ENCODE measurements around the gene CYP1A2.
"Not testable (repeated sequence)": the region's sequence is repeated elsewhere in the genome, so short reads cannot be mapped to it uniquely, and the experiment has no call there.

Gene CYP1A2, protein sequence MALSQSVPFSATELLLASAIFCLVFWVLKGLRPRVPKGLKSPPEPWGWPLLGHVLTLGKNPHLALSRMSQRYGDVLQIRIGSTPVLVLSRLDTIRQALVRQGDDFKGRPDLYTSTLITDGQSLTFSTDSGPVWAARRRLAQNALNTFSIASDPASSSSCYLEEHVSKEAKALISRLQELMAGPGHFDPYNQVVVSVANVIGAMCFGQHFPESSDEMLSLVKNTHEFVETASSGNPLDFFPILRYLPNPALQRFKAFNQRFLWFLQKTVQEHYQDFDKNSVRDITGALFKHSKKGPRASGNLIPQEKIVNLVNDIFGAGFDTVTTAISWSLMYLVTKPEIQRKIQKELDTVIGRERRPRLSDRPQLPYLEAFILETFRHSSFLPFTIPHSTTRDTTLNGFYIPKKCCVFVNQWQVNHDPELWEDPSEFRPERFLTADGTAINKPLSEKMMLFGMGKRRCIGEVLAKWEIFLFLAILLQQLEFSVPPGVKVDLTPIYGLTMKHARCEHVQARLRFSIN

DNA sequence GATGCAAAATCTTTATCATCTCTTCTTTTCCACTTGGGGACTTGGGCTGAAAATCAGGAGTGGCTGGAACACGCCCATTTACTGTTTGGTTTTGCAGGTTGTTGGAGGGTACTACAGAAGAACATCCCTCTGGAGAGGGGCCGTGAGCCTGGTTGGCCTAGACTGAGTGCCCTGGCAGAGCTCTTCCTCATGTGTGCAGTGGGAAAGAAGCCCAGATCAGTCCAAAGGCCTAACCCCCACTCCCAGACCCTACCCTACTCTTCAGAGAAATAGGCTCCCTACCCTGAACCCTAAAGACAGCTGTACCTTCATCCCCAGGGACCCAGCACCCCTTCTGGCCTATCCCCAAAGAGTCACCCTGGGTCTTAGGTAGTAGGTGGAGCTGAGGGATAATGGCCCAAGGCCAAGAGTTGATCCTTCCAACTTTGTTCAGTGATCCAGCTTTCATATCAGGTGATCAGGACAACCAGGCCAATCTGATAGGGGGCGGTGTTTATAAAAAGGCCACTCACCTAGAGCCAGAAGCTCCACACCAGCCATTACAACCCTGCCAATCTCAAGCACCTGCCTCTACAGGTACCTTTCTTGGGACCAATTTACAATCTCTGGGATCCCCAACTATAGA lies at the start of gene CYP1A2:
TSS of gene CYP1A2 (plus strand) at position 524 of the 625 bp plus-strand sequence. CDS start 894 bp downstream, outside the sequence.
- no peak for DNase-seq

DNA sequence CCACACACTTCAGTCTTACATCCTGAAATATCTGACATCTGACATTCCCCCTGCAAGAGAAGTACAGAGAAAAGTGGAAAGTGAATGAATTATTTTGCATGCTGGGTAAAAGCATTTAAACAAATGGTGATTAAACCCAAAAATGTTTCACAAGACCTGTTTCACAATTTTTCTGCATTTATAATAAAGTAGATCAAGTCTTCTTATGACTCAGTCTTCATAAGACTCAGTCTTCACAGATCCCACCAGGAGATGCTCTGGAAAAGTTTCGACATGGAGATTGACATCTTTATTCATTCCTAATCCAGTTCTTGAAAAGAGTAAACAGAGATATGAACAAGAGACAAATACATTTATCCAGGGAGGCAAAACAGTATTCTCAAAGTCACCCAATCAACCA lies 39.6 kb upstream of the CYP1A2 start:
- DNase-seq = no peak

DNA sequence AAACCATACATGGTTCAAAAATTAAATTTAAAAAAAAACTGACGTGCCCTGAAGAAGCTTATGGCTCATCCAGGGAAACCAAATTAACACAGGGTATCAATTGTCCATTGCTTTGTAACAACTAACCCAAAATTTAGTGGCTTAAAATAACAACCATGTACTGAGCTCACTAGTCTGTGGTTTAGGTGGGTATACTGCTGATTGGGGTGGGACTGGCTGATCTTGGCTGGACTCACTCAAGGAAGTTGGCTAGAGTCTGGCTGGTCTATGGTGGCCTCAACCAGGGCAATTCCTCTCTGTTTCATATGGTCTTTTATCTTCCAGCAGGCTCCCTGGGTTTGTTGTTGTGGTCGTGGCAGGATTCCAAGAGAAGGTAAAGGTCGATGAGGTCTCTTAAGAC lies 38.8 kb upstream of the CYP1A2 start:
- DNase-seq = no peak

DNA sequence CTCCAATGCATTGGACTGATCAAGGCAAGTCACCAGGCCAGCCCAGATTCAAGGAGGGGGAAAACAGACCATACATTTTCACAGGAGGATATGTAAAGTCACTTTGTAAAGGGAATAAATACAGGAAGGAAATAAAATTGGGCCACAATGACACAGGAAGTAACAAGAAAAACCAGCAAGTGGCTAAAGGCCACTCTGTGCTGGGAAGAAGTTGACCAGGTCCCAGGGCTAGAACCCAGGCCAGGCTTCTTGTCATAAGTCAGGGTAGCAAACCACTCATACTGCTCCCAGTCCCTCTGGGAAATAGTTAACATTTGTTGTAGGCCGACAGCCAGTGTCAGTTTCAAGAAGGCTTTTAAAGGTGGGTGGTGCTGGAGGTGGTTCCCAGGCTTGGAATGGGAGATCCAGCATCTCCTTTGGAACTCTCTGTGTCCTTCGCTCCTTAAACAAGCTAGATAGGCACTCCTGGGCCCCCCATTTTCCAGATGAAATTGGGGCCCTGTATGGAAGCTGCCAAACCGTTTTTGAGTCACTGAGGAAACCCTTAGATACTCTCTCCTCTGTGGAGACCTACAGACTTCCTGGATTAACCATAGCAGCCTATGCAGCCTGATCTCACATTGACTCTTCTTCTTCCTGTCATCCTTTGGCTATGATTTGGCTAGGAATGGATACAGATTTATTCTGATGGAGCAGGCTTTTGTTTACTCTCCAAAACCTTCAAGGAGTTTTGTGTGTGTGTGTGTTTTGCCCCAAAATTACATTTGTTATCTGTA lies 38.1 kb upstream of the CYP1A2 start:
- DNase-seq = no peak

DNA sequence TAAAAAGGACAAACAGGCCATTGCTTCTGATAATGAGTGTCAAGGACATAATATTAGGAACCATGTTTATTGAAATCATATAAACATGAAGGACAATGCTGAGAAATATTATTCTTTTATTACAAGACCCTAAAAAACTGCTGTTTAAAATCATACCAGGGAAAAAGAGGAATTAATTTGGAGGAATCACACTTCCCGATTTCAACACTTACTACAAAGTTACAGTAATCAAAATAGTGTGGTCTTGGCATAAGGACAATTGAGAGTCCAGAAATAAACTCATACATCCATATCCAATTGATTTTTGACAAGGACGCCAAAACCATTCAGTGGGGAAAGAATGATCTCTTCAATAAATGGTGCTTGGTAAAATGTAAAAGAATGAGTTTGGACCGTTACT lies 36.3 kb upstream of the CYP1A2 start:
- DNase-seq = no peak

DNA sequence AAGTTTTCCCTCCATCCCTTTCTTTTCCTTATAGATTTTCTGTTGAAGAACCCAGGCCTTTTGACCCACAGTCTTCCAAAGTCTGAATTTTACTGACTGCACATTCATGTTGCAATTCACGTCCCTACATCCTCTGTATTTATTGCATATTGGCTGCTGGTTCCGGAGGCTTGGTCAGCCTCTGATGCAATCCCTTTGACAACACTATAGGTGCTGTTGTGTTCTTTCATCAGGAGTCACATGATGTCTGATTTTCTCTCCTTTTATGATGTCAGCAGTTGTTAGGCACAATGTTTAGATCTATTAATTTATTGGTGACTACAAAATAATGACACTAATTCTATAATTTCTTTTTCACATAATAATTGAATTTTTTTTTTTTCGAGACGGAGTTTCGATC lies 32.0 kb upstream of the CYP1A2 start:
- DNase-seq = no peak

DNA sequence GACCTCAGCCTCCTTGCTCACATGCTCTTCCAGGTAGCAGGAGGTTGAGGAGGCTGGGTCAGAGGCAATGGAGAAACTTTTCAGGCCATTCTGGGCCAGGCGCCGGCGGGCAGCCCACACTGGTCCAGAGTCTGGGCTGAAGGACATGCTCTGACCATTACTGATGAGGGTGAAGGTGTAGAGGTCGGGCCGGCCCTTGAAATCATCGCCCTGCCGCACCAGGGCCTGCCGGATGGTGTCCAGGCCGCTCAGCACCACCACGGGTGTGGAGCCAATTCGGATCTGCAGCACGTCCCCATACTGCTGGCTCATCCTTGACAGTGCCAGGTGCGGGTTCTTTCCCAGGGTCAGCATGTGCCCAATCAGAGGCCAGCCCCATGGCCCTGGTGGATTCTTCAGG lies 26.1 kb upstream of the CYP1A2 start:
- no peak for DNase-seq

DNA sequence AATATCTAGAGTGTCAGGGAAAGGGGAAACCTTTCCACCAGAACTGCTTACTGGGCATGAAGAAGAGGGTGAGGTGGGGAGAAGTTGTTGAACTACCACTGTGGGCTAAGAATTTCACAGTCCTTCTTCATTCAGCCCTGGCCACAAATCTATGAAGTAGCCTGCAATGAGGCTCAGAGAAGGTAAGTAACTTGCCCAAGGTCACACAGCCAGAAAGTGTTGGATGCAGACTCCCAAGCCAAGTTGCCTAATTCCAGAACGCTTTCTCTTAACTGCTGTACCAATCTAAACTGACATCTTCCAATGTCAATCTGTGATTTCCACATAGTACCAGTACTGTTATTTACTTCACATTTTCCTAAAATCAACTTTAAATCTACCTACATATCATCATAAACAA lies 25.5 kb upstream of the CYP1A2 start:
- DNase-seq = no peak

DNA sequence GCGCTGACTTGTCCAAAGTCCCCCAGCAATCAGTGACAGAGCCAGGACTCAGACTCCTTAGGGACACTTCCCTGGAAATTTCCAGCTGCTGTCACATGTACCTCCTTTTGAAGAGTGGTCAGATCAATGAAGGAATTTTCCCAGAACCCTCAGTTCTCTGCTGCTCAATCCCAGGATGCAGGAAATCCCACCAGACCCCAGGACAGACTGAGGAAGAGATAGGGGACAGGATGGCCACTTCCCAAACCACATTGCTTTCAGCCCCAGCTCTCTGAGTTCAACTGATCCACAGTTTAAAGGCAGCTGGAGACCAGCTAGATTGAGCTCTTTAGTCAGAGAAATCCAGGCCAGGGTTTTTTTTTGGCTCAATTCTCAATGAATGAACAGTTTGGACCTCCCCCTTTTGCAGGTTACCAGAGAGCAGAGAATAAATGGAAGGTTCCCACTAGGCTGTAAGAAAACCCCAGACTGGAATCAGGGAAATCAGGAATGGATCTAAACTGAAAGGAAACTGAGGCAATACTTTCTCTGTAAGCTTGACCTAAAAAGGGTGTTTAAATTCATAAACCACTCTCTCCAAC lies 24.8 kb upstream of the CYP1A2 start:
- DNase-seq = peak; percentile 79

DNA sequence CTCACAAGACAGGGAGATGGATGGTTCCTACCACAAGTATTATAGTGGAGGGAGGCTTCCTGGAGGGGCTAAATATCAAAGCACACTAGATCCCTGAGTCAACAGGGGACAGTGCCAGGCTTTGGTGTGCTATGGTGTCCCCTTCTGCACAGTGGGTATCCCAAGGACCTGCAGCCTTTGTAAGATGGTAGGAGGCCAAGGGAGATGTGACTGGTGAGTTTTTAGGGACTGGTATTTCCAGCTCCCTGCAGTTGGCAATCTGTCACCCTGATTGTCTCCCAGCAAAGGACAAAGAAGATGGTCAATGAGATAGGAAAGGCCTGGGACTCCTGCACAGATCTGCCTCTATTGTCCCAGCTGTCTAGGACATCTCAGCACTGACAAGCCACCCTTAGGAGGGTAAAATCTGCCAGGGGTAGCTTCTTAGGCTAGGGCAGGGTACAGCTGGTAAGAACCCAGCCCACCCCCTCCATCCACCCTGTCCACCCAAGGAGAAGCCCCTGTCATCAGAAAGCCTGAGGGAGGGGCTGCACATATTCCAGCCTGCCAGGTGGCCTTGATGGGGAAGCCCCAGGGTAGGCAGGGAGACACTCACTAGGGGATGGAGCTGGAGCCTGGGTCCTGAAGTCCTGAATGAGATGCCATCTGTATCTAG lies 23.9 kb upstream of the CYP1A2 start:
- DNase-seq = no peak

DNA sequence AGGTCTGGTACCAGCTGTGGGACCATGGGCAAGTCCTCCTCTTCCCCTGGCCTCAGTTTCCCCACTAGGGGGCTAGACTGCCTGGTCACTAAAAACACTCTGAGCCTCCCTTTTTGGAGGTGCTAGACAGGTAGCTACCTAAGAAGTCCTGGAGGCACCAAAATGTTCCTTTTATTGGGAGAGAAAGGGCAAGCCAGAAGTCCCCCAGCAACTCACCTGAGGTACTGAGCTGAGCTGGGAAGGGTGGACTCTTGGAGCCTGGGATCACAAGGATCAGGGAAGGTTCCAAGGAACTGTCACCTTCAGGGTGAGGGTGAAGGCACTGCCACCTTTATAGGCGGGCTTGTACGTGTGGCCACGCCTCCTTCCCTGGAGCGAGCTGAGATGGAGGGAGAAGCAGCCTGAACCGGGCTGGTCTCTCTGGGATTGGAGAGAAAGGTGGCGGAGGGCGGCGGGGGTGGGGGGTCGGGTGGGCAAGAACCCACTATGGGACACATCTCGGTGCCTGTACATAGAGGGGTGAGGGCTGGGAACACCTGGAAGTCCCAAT lies 23.3 kb upstream of the CYP1A2 start, which contains the start of gene CYP1A1:
TSS of gene CYP1A1 (minus strand) at position 304 of the 550 bp plus-strand sequence. CDS start 2,431 bp downstream, outside the sequence.
- DNase-seq = peak; percentile 51

DNA sequence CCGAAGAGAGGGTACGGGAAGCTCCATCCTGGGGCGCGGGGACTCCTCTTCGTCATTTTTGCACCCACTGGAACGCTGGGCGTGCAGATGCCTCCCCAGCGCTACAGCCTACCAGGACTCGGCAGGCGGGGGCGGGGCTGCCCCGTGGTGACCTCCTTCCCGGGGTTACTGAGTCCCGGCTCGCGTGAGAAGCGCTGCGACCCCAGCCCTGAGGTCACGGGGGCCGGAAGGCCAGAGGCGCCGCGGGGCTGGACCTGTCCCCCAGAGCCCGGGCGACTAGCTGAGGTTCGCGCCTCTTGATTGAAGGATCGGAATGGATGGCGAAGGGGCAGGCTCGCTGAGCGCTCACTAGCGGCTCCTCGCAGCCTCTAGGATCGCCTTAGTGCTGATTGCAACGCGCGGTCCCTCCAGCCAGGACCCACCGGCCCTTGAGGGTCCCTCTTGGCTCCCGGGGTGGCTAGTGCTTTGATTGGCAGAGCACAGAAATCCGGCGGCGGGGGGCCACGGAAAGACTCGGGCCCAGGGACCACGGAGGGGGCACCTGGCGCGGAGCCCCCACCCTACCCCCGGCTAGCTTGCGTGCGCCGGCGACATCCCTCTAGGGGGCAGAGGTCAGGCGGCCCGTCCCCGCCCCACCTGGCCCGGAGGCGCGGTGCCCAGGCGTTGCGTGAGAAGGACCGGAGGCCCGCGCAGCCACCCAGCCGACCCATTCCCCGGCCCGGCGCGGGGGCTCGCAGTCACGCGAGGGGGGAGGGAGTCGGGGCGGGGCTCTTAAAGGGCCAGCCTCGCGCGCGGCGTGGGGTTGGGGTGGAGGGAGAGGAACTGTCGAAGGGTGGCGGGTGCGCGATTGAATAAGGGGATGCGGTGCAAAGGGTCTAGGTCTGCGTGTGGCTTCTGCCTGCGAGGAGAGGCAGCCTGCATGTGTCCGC lies 22.5 kb upstream of the CYP1A2 start:
- peak; percentile 31 for DNase-seq

DNA sequence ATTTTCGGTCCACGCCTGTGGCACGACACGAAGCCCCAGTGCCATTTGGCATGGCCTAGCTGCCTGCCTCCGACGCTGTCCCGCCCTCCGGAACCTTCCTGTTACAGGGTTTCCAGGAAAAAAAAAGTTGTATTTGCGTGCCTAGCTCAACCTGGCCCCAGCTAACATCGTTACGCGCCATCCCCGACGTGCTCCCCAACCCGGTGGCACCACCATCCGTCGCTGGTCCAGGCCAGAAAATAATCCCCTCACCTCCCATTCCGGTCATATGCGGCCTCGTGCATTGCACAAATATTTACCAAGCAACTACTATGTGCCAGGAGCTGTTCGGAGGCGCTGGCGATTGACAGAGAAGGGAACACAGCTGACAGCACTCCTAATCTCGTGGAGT lies 21.9 kb upstream of the CYP1A2 start:
- no peak for DNase-seq

DNA sequence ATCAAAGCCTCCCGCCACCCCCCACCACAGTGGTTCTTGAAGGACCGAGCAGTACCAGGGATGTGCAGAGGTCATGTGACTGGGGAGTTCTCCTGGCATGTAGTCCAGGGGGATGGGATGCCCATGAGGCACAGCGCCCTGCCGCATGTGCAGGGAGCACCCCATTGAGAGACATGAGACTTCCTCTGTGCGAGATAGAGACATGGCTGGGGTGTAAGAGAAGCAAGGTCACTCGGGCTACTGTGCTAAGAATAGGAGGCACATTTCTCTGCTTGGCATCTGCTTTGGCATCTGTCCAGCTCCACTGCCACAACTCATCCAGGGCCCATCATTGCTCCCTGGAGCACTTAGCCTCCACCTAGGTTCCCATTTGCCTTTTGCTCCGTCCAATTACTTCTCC lies 20.9 kb upstream of the CYP1A2 start:
- DNase-seq = no peak

DNA sequence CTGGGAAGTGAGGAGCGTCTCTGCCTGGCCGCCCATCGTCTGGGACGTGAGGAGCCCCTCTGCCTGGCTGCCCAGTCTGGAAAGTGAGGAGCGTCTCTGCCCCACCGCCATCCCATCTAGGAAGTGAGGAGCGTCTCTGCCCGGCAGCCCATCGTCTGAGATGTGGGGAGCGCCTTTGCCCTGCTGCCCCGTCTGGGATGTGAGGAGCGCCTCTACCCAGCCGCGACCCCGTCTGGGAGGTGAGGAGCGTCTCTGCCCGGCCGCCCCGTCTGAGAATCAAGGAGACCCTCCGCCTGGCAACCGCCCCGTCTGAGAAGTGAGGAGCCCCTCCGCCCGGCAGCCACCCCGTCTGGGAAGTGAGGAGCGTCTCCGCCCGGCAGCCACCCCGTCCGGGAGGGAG lies 19.9 kb upstream of the CYP1A2 start:
- DNase-seq = not testable (repeated sequence)

DNA sequence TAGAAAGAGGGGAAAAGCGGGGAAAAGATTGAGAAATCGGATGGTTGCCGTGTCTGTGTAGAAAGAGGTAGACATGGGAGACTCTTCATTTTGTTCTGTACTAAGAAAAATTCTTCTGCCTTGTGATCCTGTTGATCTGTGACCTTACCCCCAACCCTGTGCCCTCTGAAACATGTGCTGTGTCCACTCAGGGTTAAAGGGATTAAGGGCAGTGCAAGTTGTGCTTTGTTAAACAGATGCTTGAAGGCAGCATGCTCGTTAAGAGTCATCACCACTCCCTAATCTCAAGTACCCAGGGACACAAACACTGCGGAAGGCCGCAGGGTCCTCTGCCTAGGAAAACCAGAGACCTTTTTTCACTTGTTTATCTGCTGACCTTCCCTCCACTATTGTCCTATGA lies 19.3 kb upstream of the CYP1A2 start:
- DNase-seq = not testable (repeated sequence)

DNA sequence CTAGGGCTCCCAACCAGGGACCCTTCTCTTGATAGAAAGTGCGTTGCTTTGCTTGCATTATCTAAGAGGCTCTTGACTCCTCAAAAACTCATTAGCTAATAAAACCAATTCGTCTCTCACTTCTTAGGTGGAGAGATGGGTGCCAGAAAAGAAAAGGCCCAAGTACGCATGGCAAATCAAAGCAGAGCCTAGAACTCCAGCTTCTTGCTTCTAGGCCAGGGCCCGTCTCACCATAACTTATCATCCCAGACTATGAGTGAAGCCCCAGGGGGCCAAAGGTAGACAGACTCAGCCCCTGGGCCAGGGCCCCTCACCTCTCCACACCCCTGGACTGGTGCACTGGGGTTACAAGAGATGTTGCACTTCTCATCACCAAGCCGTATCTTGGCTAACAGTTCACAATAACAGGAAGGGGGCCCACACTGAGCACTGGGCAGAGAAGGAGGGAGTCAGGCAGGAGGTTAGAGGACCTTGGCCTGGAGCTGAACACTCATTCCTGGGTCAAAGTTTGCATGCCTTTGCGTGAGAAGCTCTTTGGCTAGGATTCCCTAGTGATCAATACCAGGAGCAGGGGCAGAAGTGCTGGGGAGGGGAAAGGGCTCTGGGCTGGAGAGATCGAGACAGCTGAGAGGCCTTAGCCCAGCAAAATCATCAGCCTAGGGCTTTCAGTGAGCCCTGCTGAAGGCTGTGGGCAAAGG lies 17.9 kb upstream of the CYP1A2 start:
- DNase-seq = no peak

DNA sequence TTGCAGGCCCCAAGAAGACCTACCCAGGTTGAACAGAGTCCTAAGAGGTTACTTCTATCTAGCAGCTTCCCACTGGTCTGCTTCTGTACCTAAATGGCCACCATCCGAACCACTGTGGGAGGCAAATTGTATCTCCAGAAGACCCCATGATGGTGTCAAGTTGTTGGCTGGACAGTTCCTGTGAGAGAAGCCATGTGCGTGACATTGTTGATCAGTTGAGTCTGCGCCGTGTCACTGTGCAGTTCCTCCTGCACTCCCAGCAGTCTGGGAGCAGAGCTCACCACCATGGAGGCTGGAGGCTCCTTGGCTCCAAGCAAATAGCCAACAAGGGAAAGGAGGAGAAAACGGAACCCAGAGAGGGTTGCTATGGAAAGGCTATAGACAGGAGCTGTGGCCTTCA lies 15.8 kb upstream of the CYP1A2 start:
- no peak for DNase-seq

DNA sequence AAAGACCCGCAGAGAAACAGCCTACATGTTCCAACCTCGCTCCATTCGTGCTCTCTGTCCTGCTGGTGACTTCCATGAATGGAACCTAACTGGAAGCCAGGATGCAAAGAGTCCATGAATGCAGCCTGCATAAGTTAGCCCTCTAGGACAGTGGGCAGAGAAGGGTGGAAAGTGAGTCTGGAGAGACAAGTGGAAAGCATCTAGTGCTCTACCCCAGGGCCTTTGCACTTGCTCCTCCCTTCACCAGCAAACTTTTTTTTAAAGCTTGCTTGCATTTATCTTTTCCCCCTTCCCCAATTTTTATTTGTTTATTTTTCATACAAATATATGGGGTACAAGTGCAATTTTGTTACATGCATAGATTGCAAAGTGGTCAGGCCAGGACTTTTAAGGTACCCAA lies 15.4 kb upstream of the CYP1A2 start:
- no peak for DNase-seq

DNA sequence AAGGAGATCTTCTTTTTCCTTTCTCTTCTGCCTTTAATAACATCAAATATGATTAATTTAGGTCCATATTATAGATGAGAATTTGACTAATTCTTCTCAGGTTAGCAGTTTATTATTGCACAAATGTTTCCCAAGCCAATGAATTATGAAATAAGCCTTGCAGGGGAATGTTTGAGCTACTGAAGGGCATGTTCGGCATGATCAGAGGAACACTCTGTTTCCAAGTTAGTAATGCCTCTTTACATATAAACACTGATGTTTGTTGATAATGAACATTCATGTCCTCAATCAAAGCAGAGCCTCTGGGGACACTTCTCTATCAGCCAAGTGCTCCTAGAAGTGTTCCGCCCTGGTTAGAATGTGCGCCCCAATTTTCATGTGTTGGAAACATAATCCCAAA lies 13.3 kb upstream of the CYP1A2 start:
- DNase-seq = no peak

Data from NCI-H226 (cell line).